Measurements from ENCODE around the gene HS2ST1.

The HS2ST1 gene

DNA sequence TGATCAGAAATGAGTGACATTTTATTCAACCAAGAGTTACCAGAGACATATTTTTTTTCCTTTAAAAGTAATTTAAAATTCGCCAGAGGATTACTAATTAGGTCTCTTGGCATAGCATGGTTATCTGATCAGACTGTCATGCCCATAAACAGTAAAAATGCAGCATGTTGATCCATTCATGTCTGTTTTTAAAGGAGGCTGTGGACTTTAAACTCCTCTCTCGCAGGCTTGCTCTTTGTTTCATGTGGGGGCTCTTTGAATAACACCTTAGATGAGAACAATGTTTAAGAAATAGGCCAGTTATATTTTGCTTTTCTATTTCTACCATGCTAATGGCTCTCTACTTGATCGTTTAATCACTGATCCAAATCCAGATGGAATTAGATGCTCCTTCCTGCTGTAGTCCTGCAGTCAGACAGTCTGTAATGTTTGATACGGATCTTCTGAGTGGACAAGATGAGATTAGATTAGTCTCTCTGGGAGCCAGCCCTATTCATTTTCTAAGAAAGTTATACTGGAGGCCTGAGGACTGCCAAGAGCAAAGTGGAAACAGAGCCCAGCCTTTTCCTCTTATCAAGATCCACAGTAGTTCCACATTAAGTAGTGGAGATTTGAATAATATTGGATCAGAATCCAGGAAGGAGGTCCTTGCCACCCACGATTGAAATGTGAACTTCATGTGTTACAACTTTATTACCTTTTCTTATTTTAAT lies 197.4 kb downstream of the HS2ST1 start:
- no peaks in the 10 kb centered on the region for H3K27me3 ChIP-seq (ENCODE audit: insufficient read depth, low read length)
- peaks cover 11% of the 10 kb centered on the region; the same call in 1 of the 2 replicates for H3K4me1 ChIP-seq (ENCODE audit: insufficient read depth, low read length)
- H3K36me3 ChIP-seq (ENCODE audit: insufficient read depth, low read length) = no peaks in the 10 kb centered on the region
- 95% methylated on average over 4 of the region's 5 CpGs for WGBS
- no peak overlapping the region for H3K27ac ChIP-seq (ENCODE audit: low read depth, low read length)
- no peak overlapping the region for H3K9ac ChIP-seq (ENCODE audit: low read depth, low read length)
- no peak overlapping the region for H3K4me3 ChIP-seq (ENCODE audit: low read length)
- H3K9me3 ChIP-seq (ENCODE audit: insufficient read depth, low read depth, low read length) = no peaks in the 10 kb centered on the region

DNA sequence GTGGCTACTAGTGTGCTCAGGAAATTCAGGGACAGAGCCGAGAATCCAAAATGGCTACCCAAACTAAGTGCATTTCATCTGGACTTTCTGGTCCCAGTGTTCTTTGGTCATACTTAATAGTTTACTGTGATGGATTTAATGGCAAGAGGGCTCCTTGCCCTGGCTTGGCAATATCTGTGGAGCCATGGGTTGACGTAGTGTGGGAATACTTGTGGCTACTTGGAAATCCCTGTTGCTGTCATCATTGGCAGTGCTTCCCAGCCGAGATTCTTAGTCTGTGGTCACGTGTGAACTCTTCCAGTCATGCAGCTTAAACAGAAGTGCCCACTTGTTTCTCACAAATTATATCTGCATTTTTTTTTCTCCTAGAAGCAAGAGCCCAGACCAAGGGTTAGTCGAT lies 198.9 kb downstream of the HS2ST1 start:
- H3K4me3 ChIP-seq (ENCODE audit: low read length) = no peak overlapping the region
- peaks cover 17% of the 10 kb centered on the region for H3K4me1 ChIP-seq (ENCODE audit: insufficient read depth, low read length)
- no peaks in the 10 kb centered on the region for H3K36me3 ChIP-seq (ENCODE audit: insufficient read depth, low read length)
- WGBS = 95% methylated on average over 5 of the region's 5 CpGs
- H3K27me3 ChIP-seq (ENCODE audit: insufficient read depth, low read length) = no peaks in the 10 kb centered on the region
- H3K9ac ChIP-seq (ENCODE audit: low read depth, low read length) = no peak overlapping the region
- H3K9me3 ChIP-seq (ENCODE audit: insufficient read depth, low read depth, low read length) = no peaks in the 10 kb centered on the region
- H3K27ac ChIP-seq (ENCODE audit: low read depth, low read length) = no peak overlapping the region

DNA sequence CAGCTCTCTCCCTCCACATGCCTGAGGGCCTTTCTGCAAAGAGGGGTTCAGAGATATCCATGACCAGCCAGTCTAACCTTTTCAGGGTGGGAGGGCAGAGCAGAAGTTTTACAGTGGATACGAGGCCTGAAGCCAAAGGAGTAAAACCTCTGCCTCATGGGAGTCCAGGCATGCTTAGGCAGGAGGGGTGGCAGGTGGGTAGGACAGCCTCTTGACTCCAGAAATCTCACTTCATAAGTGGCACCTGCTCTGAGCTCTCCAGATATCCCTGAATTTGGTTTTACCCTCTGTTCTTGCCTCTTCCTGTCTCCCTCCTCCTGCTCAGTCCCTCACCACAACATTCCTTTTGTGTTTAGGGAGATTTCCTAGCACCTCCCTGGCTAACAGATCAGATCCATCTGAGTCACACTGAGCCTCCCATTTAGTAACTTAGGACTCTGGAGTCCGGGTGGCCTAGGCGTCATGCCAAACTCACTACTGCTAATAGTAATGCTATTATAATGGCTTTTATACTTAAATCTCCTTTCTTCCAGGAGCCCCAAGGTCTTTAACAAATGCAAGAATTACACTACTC lies 201.0 kb downstream of the HS2ST1 start:
- Histone ChIP-seq H3K27ac (ENCODE audit: low read depth, low read length) (no peak overlapping the region), H3K4me3 (ENCODE audit: low read length) (no peak overlapping the region), H3K9ac (ENCODE audit: low read depth, low read length) (no peak overlapping the region), H3K36me3 (ENCODE audit: insufficient read depth, low read length) (no peaks in the 10 kb centered on the region), H3K27me3 (ENCODE audit: insufficient read depth, low read length) (no peaks in the 10 kb centered on the region), H3K9me3 (ENCODE audit: insufficient read depth, low read depth, low read length) (no peaks in the 10 kb centered on the region), H3K4me1 (ENCODE audit: insufficient read depth, low read length) (peaks cover 14% of the 10 kb centered on the region)
- 93% methylated on average over 3 of the region's 3 CpGs for WGBS

DNA sequence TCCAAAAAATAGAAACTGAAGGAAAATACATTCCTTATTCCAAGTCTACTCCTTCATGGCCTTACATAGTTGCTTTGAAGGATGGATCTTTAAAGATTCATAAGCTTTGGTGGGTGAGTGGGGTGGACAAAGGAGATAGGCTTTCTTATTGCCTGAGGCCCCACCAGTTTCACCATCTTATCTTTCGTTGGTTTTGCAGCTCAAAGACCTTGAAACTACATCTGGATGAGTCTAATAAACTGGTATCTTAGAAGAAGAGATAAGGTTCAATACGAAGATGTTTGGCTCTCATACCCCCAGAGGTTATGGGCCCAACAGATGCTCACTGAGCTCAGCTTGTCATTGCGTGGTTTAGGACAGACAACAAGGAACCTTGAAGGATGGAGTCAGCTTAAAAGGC lies 201.5 kb downstream of the HS2ST1 start:
- H3K36me3 ChIP-seq (ENCODE audit: insufficient read depth, low read length) = no peaks in the 10 kb centered on the region
- H3K27ac ChIP-seq (ENCODE audit: low read depth, low read length) = no peak overlapping the region
- peaks cover 14% of the 10 kb centered on the region for H3K4me1 ChIP-seq (ENCODE audit: insufficient read depth, low read length)
- no peak overlapping the region for H3K4me3 ChIP-seq (ENCODE audit: low read length)
- H3K9ac ChIP-seq (ENCODE audit: low read depth, low read length) = no peak overlapping the region
- 94% methylated on average over 3 of the region's 3 CpGs for WGBS
- no peaks in the 10 kb centered on the region for H3K27me3 ChIP-seq (ENCODE audit: insufficient read depth, low read length)
- no peaks in the 10 kb centered on the region for H3K9me3 ChIP-seq (ENCODE audit: insufficient read depth, low read depth, low read length)

DNA sequence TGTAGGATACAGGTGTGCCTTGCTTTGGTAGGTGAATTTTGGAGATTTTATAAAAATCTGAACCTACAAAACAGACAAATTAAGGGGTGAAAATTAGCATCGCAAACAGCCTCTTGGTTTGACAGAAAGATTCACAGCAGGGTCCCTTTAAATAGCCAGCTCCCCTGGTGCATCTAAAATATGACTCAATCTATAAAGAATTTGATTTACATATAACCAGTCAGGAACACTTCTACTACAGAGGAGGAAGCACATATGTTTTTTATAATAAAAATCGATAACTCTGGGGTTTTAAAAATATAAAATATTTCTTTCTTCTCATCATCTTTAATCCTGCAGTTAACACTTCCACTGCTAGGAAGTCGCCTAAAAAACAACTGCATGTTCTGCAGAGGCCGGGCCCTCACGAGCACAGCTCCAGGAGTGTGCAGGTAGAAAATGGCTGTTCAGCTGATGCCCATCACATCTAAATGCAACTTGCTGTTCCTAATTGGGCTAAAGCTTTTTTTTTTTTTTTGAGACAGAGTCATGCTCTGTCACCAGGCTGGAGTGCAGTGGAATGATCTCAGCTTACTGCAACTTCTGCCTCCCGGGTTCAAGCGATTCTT lies 203.4 kb downstream of the HS2ST1 start:
- WGBS = 78% methylated on average over 6 of the region's 7 CpGs

GRCh38 chr1:87119541-87120140 lies 205.2 kb downstream of the HS2ST1 start:
- no peak overlapping the region for H3K9ac ChIP-seq (ENCODE audit: low read depth, low read length)
- H3K9me3 ChIP-seq (ENCODE audit: insufficient read depth, low read depth, low read length) = no peaks in the 10 kb centered on the region
- H3K27me3 ChIP-seq (ENCODE audit: insufficient read depth, low read length) = no peaks in the 10 kb centered on the region
- H3K4me1 ChIP-seq (ENCODE audit: insufficient read depth, low read length) = peaks cover 14% of the 10 kb centered on the region
- H3K4me3 ChIP-seq (ENCODE audit: low read length) = no peak overlapping the region
- no peak overlapping the region for H3K27ac ChIP-seq (ENCODE audit: low read depth, low read length)
- no peaks in the 10 kb centered on the region for H3K36me3 ChIP-seq (ENCODE audit: insufficient read depth, low read length)
- 94% methylated on average over 5 of the region's 5 CpGs for WGBS

More for the DNA sequence above, 203.4 kb downstream of the HS2ST1 start:
- no peaks in the 10 kb centered on the region for H3K36me3 ChIP-seq (ENCODE audit: insufficient read depth, low read length)
- H3K9me3 ChIP-seq (ENCODE audit: insufficient read depth, low read depth, low read length) = no peaks in the 10 kb centered on the region
- peaks cover 14% of the 10 kb centered on the region for H3K4me1 ChIP-seq (ENCODE audit: insufficient read depth, low read length)
- no peak overlapping the region for H3K4me3 ChIP-seq (ENCODE audit: low read length)
- H3K27me3 ChIP-seq (ENCODE audit: insufficient read depth, low read length) = no peaks in the 10 kb centered on the region
- no peak overlapping the region; the same call in 1 of the 2 replicates for H3K27ac ChIP-seq (ENCODE audit: low read depth, low read length)
- no peak overlapping the region for H3K9ac ChIP-seq (ENCODE audit: low read depth, low read length)

GRCh38 chr1:87120779-87121178 lies 206.3 kb downstream of the HS2ST1 start:
- H3K4me1 ChIP-seq (ENCODE audit: insufficient read depth, low read length) = peaks cover 14% of the 10 kb centered on the region
- no peak overlapping the region for H3K27ac ChIP-seq (ENCODE audit: low read depth, low read length)
- no peaks in the 10 kb centered on the region for H3K9me3 ChIP-seq (ENCODE audit: insufficient read depth, low read depth, low read length)
- no peaks in the 10 kb centered on the region for H3K27me3 ChIP-seq (ENCODE audit: insufficient read depth, low read length)
- WGBS = 94% methylated on average over 2 of the region's 2 CpGs
- H3K9ac ChIP-seq (ENCODE audit: low read depth, low read length) = no peak overlapping the region
- H3K36me3 ChIP-seq (ENCODE audit: insufficient read depth, low read length) = no peaks in the 10 kb centered on the region
- no peak overlapping the region for H3K4me3 ChIP-seq (ENCODE audit: low read length)

DNA sequence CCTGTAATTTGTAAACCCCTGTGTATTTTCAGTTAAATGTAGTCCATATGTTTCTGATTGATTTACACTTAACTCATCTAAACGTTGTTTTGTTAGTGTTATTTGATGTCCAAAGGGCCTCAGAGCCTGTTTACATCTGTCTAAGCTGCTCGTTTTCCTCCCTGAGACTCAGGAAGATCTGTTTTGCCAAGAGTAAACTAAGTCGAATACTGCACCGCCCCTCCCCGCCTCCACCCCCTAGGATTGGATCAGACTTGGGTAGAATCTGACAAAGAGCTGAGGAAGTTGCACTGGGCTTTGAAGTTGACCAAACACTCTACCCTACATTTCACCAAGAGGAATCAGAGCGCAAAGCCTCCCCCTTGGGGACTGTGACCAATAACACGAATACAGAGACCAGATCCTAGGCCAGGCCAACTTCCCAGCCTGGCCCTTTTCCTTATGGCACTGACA lies 207.3 kb downstream of the HS2ST1 start:
- Histone ChIP-seq H3K9ac (ENCODE audit: low read depth, low read length) (no peak overlapping the region), H3K27ac (ENCODE audit: low read depth, low read length) (no peak overlapping the region), H3K4me3 (ENCODE audit: low read length) (no peak overlapping the region), H3K4me1 (ENCODE audit: insufficient read depth, low read length) (peaks cover 13% of the 10 kb centered on the region), H3K9me3 (ENCODE audit: insufficient read depth, low read depth, low read length) (no peaks in the 10 kb centered on the region), H3K27me3 (ENCODE audit: insufficient read depth, low read length) (no peaks in the 10 kb centered on the region), H3K36me3 (ENCODE audit: insufficient read depth, low read length) (no peaks in the 10 kb centered on the region)
- WGBS = 87% methylated on average over 7 of the region's 7 CpGs

GRCh38 chr1:87122243-87122642 lies 207.8 kb downstream of the HS2ST1 start:
- H3K27me3 ChIP-seq (ENCODE audit: insufficient read depth, low read length) = no peaks in the 10 kb centered on the region
- no peaks in the 10 kb centered on the region for H3K36me3 ChIP-seq (ENCODE audit: insufficient read depth, low read length)
- no peaks in the 10 kb centered on the region for H3K9me3 ChIP-seq (ENCODE audit: insufficient read depth, low read depth, low read length)
- H3K27ac ChIP-seq (ENCODE audit: low read depth, low read length) = no peak overlapping the region
- no peak overlapping the region for H3K9ac ChIP-seq (ENCODE audit: low read depth, low read length)
- 98% methylated on average over 1 of the region's 1 CpG for WGBS
- peaks cover 8% of the 10 kb centered on the region for H3K4me1 ChIP-seq (ENCODE audit: insufficient read depth, low read length)
- H3K4me3 ChIP-seq (ENCODE audit: low read length) = no peak overlapping the region

GRCh38 chr1:87123610-87124009 lies 209.2 kb downstream of the HS2ST1 start:
- WGBS = 93% methylated on average over 6 of the region's 6 CpGs
- Histone ChIP-seq H3K9me3 (ENCODE audit: insufficient read depth, low read depth, low read length) (no peaks in the 10 kb centered on the region), H3K4me1 (ENCODE audit: insufficient read depth, low read length) (no peaks in the 10 kb centered on the region)

GRCh38 chr1:87126886-87127505 lies 212.6 kb downstream of the HS2ST1 start:
- H3K4me1 ChIP-seq (ENCODE audit: insufficient read depth, low read length) = no peaks in the 10 kb centered on the region
- H3K4me3 ChIP-seq (ENCODE audit: low read length) = no peak overlapping the region
- WGBS = 96% methylated on average over 6 of the region's 6 CpGs
- H3K36me3 ChIP-seq (ENCODE audit: insufficient read depth, low read length) = no peaks in the 10 kb centered on the region
- H3K9ac ChIP-seq (ENCODE audit: low read depth, low read length) = no peak overlapping the region
- peaks cover 2% of the 10 kb centered on the region for H3K27me3 ChIP-seq (ENCODE audit: insufficient read depth, low read length)
- no peak overlapping the region for H3K27ac ChIP-seq (ENCODE audit: low read depth, low read length)
- no peaks in the 10 kb centered on the region for H3K9me3 ChIP-seq (ENCODE audit: insufficient read depth, low read depth, low read length)

More at GRCh38 chr1:87123610-87124009, 209.2 kb downstream of the HS2ST1 start:
- H3K9ac ChIP-seq (ENCODE audit: low read depth, low read length) = no peak overlapping the region
- no peak overlapping the region for H3K4me3 ChIP-seq (ENCODE audit: low read length)
- H3K27me3 ChIP-seq (ENCODE audit: insufficient read depth, low read length) = no peaks in the 10 kb centered on the region
- no peaks in the 10 kb centered on the region for H3K36me3 ChIP-seq (ENCODE audit: insufficient read depth, low read length)
- no peak overlapping the region for H3K27ac ChIP-seq (ENCODE audit: low read depth, low read length)

Data from HUES64 (cell line).